IPS-18c (cell line): ENCODE measurements around the gene CELSR2.
A peak's percentile ranks its signal among the peaks of the same experiment; 100 is the strongest.
"Not testable (repeated sequence)": the region's sequence is repeated elsewhere in the genome, so short reads cannot be mapped to it uniquely, and the experiment has no call there.

ENCODE experiments used
- H3K4me3 ChIP-seq: 2 replicates; pipeline ENCODE4 v1.7.0; 2013; ENCODE audit warnings: low read depth, mild to moderate bottlenecking, low read length, moderate library complexity; ENCODE audit not compliant: insufficient read depth
- H3K9me3 ChIP-seq: one replicate; pipeline ENCODE4 v1.6.1; 2013; ENCODE audit warnings: mild to moderate bottlenecking, low read length, moderate library complexity; ENCODE audit not compliant: control insufficient read depth, insufficient read depth

The CELSR2 gene

DNA sequence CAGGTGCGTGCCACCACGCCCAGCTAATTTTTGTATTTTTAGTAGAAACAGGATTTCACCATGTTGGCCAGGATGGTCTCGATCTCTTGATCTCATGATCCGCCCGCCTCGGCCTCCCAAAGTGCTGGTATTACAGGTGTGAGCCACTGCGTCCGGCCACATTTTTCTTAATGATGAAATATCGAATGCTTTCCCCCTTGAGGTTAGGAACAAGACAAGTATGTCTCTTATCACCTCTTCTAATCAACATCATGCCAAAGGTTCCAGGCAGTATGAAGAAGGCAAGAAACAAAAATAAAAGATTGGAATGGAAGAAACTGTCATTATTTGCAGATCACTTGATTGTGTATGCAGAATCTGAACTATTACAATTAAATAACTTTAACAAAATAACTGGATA is 28.1 kb upstream of the CELSR2 start:
- H3K4me3 ChIP-seq, H3K9me3 ChIP-seq: not testable (repeated sequence)

GRCh38 chr1:109225308-109225707 is 24.0 kb upstream of the CELSR2 start:
- Histone ChIP-seq H3K9me3 (no peaks in the 10 kb centered on the region), H3K4me3 (no peak overlapping the region)

DNA sequence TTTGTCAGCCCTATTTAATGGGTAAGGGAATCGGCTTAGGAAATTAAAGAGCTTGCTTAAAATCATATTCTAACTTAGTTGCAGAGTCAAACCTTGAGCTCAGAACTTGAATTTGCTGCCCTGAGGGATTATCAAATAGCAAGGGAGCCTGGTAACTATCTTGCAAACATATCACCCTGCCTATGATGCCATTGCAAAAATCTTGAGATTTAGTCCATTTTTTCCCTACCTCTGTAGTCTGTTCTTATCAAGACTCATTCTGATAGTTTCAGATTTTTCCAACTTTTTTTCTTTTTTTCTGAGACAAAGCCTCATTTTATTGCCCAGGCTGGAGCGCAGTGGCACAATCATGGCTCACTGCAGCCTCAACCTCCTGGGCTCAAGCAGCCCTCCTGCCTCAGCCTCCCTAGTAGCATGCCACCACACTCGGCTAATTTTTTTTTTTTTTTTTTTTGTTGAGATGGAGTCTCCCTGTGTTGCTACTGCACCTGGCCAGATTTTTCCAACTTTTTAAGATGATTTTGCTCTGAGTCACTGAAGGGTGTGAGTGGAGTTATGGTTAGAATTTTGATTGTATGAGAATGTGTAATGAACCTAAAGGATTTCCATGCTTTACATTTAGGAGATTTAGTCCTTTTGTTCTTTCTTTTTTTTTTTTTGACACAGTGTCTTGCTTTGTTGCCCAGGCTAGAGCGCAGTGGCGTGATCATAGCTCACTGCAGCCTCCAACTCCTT is 23.5 kb upstream of the CELSR2 start:
- H3K9me3 ChIP-seq, result no peaks in the 10 kb centered on the region
- no peak overlapping the region for H3K4me3 ChIP-seq

DNA sequence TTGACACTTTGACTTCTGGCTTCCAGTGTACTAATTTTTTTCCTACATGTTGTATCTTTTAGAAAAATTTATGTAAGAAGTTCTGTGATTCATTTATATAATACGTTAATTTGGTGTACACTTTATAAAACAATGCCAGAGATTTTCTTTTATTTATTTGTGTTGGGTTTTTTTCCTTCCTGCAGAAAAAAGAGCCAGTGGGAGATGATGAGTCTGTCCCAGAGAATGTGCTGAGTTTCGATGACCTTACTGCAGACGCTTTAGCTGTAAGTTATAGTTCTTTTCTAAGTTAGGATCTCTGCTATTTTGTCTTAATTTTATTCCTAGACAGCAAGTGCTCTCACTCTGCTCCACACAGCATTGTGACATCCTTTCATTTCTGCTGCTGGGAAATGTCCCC is 21.2 kb upstream of the CELSR2 start:
- no peaks in the 10 kb centered on the region for H3K9me3 ChIP-seq

GRCh38 chr1:109229531-109230127 is 19.7 kb upstream of the CELSR2 start:
- H3K4me3 ChIP-seq, result peak overlapping the region; percentile 22; the same call in 1 of the 2 replicates
- no peaks in the 10 kb centered on the region for H3K9me3 ChIP-seq

More for the DNA sequence above, 21.2 kb upstream of the CELSR2 start:
- H3K4me3 ChIP-seq, result no peak overlapping the region

GRCh38 chr1:109231066-109231465 is 18.3 kb upstream of the CELSR2 start:
- Histone ChIP-seq H3K4me3 (no peak overlapping the region), H3K9me3 (no peaks in the 10 kb centered on the region)

- no peaks in the 10 kb centered on the region for H3K9me3 ChIP-seq
- no peak overlapping the region for H3K4me3 ChIP-seq
Observed at GRCh38 chr1:109235137-109235536, 14.2 kb upstream of the CELSR2 start.

DNA sequence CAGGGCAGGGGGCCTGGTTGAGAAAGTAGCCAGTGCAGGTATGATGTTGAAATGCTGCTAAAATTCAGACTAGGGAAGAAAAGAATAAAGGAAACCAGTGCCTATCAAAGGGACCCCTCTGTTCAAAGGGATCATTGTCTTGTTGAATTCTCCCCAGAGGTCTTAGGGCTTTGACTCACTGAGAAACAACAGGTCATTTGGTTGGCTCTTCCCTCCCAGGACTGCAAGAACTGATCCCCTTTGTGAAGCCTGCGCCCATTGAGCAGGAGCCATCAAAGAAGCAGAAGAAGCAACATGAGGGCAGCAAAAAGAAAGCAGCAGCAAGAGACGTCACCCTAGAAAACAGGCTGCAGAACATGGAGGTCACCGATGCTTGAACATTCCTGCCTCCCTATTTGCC is 11.8 kb upstream of the CELSR2 start:
- Histone ChIP-seq H3K9me3 (no peaks in the 10 kb centered on the region), H3K4me3 (no peak overlapping the region)

DNA sequence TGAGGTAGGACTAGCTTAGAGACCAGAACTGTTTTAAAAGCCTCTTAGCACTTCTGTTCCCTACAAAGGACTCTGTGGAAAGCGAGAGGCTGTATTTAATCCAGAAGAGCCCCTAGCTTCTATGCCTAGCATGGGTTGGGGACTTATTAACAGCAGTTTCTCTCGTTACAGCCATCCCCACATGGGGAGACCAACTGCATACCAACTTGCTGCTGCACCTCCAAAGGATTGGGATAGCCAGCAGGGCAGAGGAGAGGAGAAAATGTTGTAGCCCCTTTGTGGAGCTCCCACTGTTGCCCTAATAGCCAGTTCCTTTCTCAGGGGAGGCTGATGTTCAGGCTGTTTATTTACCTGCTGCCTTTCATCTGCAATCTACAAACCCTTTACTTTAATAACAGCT is 11.0 kb upstream of the CELSR2 start:
- no peaks in the 10 kb centered on the region for H3K9me3 ChIP-seq
- no peak overlapping the region for H3K4me3 ChIP-seq

DNA sequence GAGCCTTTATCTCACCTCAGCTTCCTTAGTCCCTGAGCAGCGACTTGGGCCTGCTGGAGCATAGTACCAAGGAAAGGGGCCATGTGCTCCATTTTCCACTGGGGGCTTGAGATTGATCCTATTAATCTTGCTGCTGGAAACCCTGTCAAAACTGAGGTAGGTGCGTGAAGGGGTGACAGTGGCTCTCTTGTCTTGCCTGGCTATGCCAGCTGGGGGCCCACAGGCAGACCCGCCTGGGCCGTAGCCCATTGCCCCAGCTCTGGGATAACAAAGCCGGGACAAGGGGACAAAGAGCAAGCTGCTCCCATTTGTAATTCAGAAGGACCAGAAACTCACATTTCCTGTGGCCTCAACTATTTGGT is 10.3 kb upstream of the CELSR2 start:
- no peaks in the 10 kb centered on the region for H3K9me3 ChIP-seq
- no peak overlapping the region for H3K4me3 ChIP-seq

DNA sequence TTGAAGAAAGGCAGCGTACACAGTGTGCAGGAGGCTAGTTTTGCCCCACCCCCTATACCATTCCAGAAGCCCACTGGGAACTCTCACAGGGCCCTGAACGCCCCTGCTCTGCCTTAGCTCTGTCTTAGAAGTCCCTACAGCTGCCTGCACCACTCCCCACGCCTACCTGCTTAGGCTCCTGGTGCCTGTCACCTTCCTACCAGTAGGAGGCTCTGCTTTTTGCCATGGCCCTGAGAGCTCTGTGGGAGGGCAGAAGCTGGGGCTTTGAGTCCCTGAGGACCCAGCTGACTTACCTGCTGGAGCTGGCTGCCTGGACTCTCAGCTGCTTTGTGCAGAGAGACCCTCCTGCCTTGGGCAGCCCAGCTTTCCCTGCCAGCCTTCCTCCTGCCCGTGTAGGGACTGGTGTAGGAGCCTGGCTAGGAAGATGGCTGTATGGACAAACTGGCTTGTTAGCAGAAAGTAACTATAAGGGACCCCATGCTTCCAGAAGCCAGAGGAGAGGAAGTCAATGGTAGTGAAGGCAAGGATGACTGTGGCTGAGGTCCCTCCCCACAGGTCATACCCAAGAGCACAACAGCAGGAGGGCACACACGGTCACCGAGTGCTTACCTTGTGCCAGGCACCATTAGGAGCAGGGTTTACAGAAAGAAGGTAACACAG is 9.8 kb upstream of the CELSR2 start:
- Histone ChIP-seq H3K9me3 (no peaks in the 10 kb centered on the region), H3K4me3 (no peak overlapping the region)

GRCh38 chr1:109240158-109241152 is 8.9 kb upstream of the CELSR2 start:
- Histone ChIP-seq H3K9me3 (no peaks in the 10 kb centered on the region), H3K4me3 (0 out of 2 replicates have a peak overlapping the region, but pooled peaks have one; percentile 20)

- H3K4me3 ChIP-seq, result no peak overlapping the region
- H3K9me3 ChIP-seq, result no peaks in the 10 kb centered on the region
Observed at GRCh38 chr1:109241344-109241743, 8.0 kb upstream of the CELSR2 start.

DNA sequence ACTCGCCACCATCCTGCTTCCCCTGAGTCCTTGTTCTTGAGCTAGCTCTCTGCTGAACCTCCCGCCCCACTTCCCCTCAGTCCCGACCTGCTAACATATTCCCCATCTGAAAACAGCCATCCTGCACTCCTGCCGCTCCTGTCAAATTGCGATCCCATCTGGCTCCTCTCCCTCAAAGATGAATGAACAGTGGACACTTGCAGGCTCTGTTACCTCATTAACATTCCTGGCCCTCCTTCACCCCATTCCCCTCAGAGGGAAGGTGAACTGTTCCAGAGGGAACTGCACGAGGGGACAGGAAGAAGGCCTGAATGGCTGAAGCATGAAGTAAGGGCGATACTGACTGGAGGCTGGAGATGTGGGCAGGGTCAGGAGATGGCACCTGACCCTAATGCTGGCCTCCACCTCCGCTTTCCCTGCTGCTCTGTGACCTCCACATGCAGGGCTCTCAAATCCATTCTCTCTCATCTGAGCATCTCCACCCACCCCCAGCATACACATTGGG is 7.4 kb upstream of the CELSR2 start:
- Histone ChIP-seq H3K4me3 (no peak overlapping the region), H3K9me3 (no peaks in the 10 kb centered on the region)

GRCh38 chr1:109242387-109242786 is 7.0 kb upstream of the CELSR2 start:
- no peaks in the 10 kb centered on the region for H3K9me3 ChIP-seq
- H3K4me3 ChIP-seq, result no peak overlapping the region

- no peaks in the 10 kb centered on the region for H3K9me3 ChIP-seq
- no peak overlapping the region for H3K4me3 ChIP-seq
Observed at GRCh38 chr1:109243221-109243620, 6.1 kb upstream of the CELSR2 start.

- no peak overlapping the region for H3K4me3 ChIP-seq
- H3K9me3 ChIP-seq, result no peaks in the 10 kb centered on the region
Observed at GRCh38 chr1:109243860-109244552, 5.3 kb upstream of the CELSR2 start.
